Keratinocyte (primary cell): Measurements from ENCODE around the gene FGFR3. TPM values are rescaled to one million over a fixed set of nuclear protein-coding genes. Genes with fewer than 3 reads are reported as not detected.

Experiments used
- DNase-seq: peaks from one replicate; pipeline ENCODE4 v3.0.0-alpha.2; 2011; ENCODE audit warnings: low read depth, missing footprints, low spot score
- FAIRE-seq: peaks from 2 replicates; lab custom pipeline; 2011; peaks lifted over from hg19 to GRCh38; lab: Jason Lieb, UNC
- H2AFZ ChIP-seq: 2 replicates; pipeline ENCODE4 v1.6.0; 2012; ENCODE audit warnings: low read length, control low read depth, inconsistent platforms; ENCODE audit not compliant: control insufficient read depth
- H3K27ac ChIP-seq: 2 replicates; pipeline ENCODE4 v1.5.1; 2011; ENCODE audit warnings: low read length; ENCODE audit not compliant: control insufficient read depth, insufficient read depth
- H3K27me3 ChIP-seq: 3 replicates; pipeline ENCODE4 v1.6.0; 2011; ENCODE audit warnings: low read length; ENCODE audit not compliant: control insufficient read depth, insufficient read depth; ENCODE audit errors: extremely low read depth
- H3K36me3 ChIP-seq, 2 experiments: 2 replicates in 1 of 2; 3 replicates in 1 of 2; pipeline ENCODE4 v1.5.1; 2011; ENCODE audit warnings: low read length in 2 of 2, mild to moderate bottlenecking in 1 of 2; ENCODE audit not compliant: control insufficient read depth in 2 of 2, insufficient read depth in 2 of 2; ENCODE audit errors: extremely low read depth in 1 of 2
- H3K4me1 ChIP-seq: 3 replicates; pipeline ENCODE4 v1.5.1; 2011; ENCODE audit warnings: low read length; ENCODE audit not compliant: control insufficient read depth, insufficient read depth; ENCODE audit errors: extremely low read depth
- H3K4me2 ChIP-seq: 3 replicates; pipeline ENCODE4 v1.6.0; 2011; ENCODE audit warnings: low read depth, low read length; ENCODE audit not compliant: control insufficient read depth, insufficient read depth; ENCODE audit errors: extremely low read depth
- H3K4me3 ChIP-seq, 3 experiments: fragments of 200-600 bp in 1 of 3; sonication (generic) in 1 of 3; 2 replicates in 2 of 3; 3 replicates in 1 of 3; pipeline ENCODE4 v1.5.1; 2011 to 2016; ENCODE audit warnings: low read length in 3 of 3, mild to moderate bottlenecking in 3 of 3, control low read depth in 2 of 3, inconsistent platforms in 1 of 3, low read depth in 1 of 3, mixed read lengths in 1 of 3, mixed run types in 1 of 3, moderate library complexity in 1 of 3; ENCODE audit not compliant: control insufficient read depth in 2 of 3, insufficient read depth in 2 of 3; ENCODE audit errors: extremely low read depth in 1 of 3
- H3K79me2 ChIP-seq: 2 replicates; pipeline ENCODE4 v1.6.0; 2012; ENCODE audit warnings: low read length; ENCODE audit not compliant: control insufficient read depth, insufficient read depth
- H3K9ac ChIP-seq: 3 replicates; pipeline ENCODE4 v1.6.0; 2011; ENCODE audit warnings: low read length; ENCODE audit not compliant: control insufficient read depth, insufficient read depth; ENCODE audit errors: extremely low read depth
- H3K9me1 ChIP-seq: 3 replicates; pipeline ENCODE4 v1.6.0; 2011; ENCODE audit warnings: low read length; ENCODE audit not compliant: control insufficient read depth, insufficient read depth; ENCODE audit errors: extremely low read depth
- H3K9me3 ChIP-seq: 2 replicates; pipeline ENCODE4 v1.5.1; 2012; ENCODE audit warnings: low read depth, low read length; ENCODE audit not compliant: control insufficient read depth
- H4K20me1 ChIP-seq: 3 replicates; pipeline ENCODE4 v1.6.0; 2011; ENCODE audit warnings: low read length; ENCODE audit not compliant: control insufficient read depth, insufficient read depth; ENCODE audit errors: extremely low read depth
- CTCF ChIP-seq, 3 experiments: IDR thresholded peaks in 1 of 3; conservative IDR thresholded peaks in 1 of 3; optimal IDR thresholded peaks in 1 of 3; 2 replicates in 2 of 3; 3 replicates in 1 of 3; pipeline versions ENCODE3 to v1.5.1; 2011; ENCODE audit warnings: low read length in 3 of 3, mild to moderate bottlenecking in 3 of 3, moderate library complexity in 2 of 3, control low read depth in 1 of 3, inconsistent platforms in 1 of 3; ENCODE audit not compliant: insufficient read depth in 2 of 3; ENCODE audit errors: extremely low read depth in 1 of 3
- EZH2 ChIP-seq: IDR thresholded peaks from one replicate; pipeline ENCODE4 v1.6.1; 2012; ENCODE audit warnings: inconsistent platforms, mild to moderate bottlenecking, low read length, moderate library complexity
- dilution Hi-C: fragments of 300-500 bp; cut with MboI; formaldehyde crosslinking; loops from one replicate; pipeline ENCODE4 v1.7.0; 2020; ENCODE audit warnings: low sequenced_read_pairs; ENCODE audit not compliant: extremely low pct_ligation_motif_present
- polyA plus RNA-seq, 5 experiments: library from polyadenylated mRNA; depleted of rRNA in 3 of 5; stranded (reverse) in 3 of 5; stranded (forward) in 1 of 5; unstranded in 1 of 5; fragments of >200 nt; gene quantifications; 1 replicate in 1 of 5; 2 replicates in 3 of 5; 3 replicates in 1 of 5; pipeline versions ENCODE4 v1.2.1 to v1.2.3, GENCODE V29; 2011 to 2012; ENCODE audit warnings: missing spikeins in 2 of 5, low read depth in 1 of 5, low replicate concordance in 1 of 5

Gene FGFR3
- polyA plus RNA-seq, 1 donor (not counting 4 experiments of a cell fraction or from before 2014, with no cell fraction given), result 45.2 TPM

- no peak overlapping the region for H3K27ac ChIP-seq
- H3K27me3 ChIP-seq, result no peaks in the 10 kb centered on the region
- H3K9ac ChIP-seq, result no peak overlapping the region
- dilution Hi-C loops, result no loop called here
- H4K20me1 ChIP-seq, result no peaks in the 10 kb centered on the region
- no peak for FAIRE-seq
- DNase-seq, result no peak
- H3K9me3 ChIP-seq, result no peaks in the 10 kb centered on the region
- H3K4me1 ChIP-seq, result no peaks in the 10 kb centered on the region
- no peaks in the 10 kb centered on the region for H3K9me1 ChIP-seq
- H3K79me2 ChIP-seq, result peaks cover 2% of the 10 kb centered on the region
- H3K4me3 ChIP-seq, result no peak overlapping the region
- H3K4me2 ChIP-seq, result no peak overlapping the region
- H2AFZ ChIP-seq, result no peak overlapping the region
- TF ChIP-seq CTCF (optimal IDR thresholded peaks at IDR 0.05 in 1 of 3, IDR thresholded peaks at IDR 0.05 in 1 of 3, conservative IDR thresholded peaks at IDR 0.05 in 1 of 3; ENCODE audit: extremely low read depth in 1 of 3, insufficient read depth in 2 of 3, low read length in 3 of 3) (no peak), EZH2 (no peak)
- H3K36me3 ChIP-seq, result peaks cover 34 to 36% of the 10 kb centered on the region in 2 experiments
Observed at GRCh38 chr4:1825326-1825725, 32.2 kb downstream of the FGFR3 start.

GRCh38 chr4:1826531-1827350, 33.6 kb downstream of the FGFR3 start:
- H3K79me2 ChIP-seq, result peaks cover 2% of the 10 kb centered on the region
- no peaks in the 10 kb centered on the region for H3K9me1 ChIP-seq
- H3K9ac ChIP-seq, result no peak overlapping the region
- no peak for DNase-seq
- no peaks in the 10 kb centered on the region for H3K4me1 ChIP-seq
- H3K9me3 ChIP-seq, result no peaks in the 10 kb centered on the region
- dilution Hi-C loops, result no loop called here
- H4K20me1 ChIP-seq, result no peaks in the 10 kb centered on the region
- no peaks in the 10 kb centered on the region for H3K27me3 ChIP-seq
- TF ChIP-seq EZH2 (no peak), CTCF (optimal IDR thresholded peaks at IDR 0.05 in 1 of 3, IDR thresholded peaks at IDR 0.05 in 1 of 3, conservative IDR thresholded peaks at IDR 0.05 in 1 of 3; ENCODE audit: extremely low read depth in 1 of 3, insufficient read depth in 2 of 3, low read length in 3 of 3) (no peak)
- no peak overlapping the region for H2AFZ ChIP-seq
- H3K27ac ChIP-seq, result no peak overlapping the region
- peaks cover 35 to 41% of the 10 kb centered on the region in 2 experiments for H3K36me3 ChIP-seq
- no peak overlapping the region for H3K4me2 ChIP-seq
- FAIRE-seq, result no peak
- no peak overlapping the region for H3K4me3 ChIP-seq
